ENCODE results near the gene AHSP.
"Not testable (repeated sequence)": the region's sequence is repeated elsewhere in the genome, so short reads cannot be mapped to it uniquely, and the experiment has no call there.

Gene AHSP

GRCh38 chr16:31527734-31528274, at the start of gene AHSP:
Gene AHSP (plus strand): TSS chr16:31527900. CDS start chr16:31528140, 240 bp downstream.
- no peak for DNase-seq (ENCODE audit: low read depth, low spot score)

- DNase-seq (ENCODE audit: low read depth, low spot score), result no peak
Measured at GRCh38 chr16:31478956-31479355, 48.7 kb upstream of the AHSP start.

- no peak for DNase-seq (ENCODE audit: low read depth, low spot score)
Measured at GRCh38 chr16:31479751-31480150, 47.9 kb upstream of the AHSP start.

- DNase-seq (ENCODE audit: low read depth, low spot score), result no peak
Measured at GRCh38 chr16:31480851-31481536, 46.7 kb upstream of the AHSP start.

GRCh38 chr16:31483081-31483480, 44.6 kb upstream of the AHSP start, which contains the start of gene SLC5A2:
Gene SLC5A2 (plus strand): TSS chr16:31483123. CDS start chr16:31483137, 14 bp downstream.
- no peak for DNase-seq (ENCODE audit: low read depth, low spot score)

- DNase-seq (ENCODE audit: low read depth, low spot score), result not testable (repeated sequence)
Measured at GRCh38 chr16:31484048-31484447, 43.7 kb upstream of the AHSP start.

GRCh38 chr16:31484491-31485171, 43.1 kb upstream of the AHSP start:
- no peak for DNase-seq (ENCODE audit: low read depth, low spot score)

- no peak for DNase-seq (ENCODE audit: low read depth, low spot score)
Measured at GRCh38 chr16:31485571-31485970, 42.1 kb upstream of the AHSP start.

- no peak for DNase-seq (ENCODE audit: low read depth, low spot score)
Measured at GRCh38 chr16:31486045-31486444, 41.7 kb upstream of the AHSP start.

- no peak for DNase-seq (ENCODE audit: low read depth, low spot score)
Measured at GRCh38 chr16:31487071-31487719, 40.5 kb upstream of the AHSP start.

GRCh38 chr16:31487720-31488467, 39.8 kb upstream of the AHSP start:
- no peak for DNase-seq (ENCODE audit: low read depth, low spot score)

- no peak for DNase-seq (ENCODE audit: low read depth, low spot score)
Measured at GRCh38 chr16:31488468-31489297, 39.0 kb upstream of the AHSP start.

GRCh38 chr16:31489298-31489564, 38.5 kb upstream of the AHSP start:
- no peak for DNase-seq (ENCODE audit: low read depth, low spot score)

GRCh38 chr16:31489616-31490584, 37.8 kb upstream of the AHSP start:
- no peak for DNase-seq (ENCODE audit: low read depth, low spot score)

GRCh38 chr16:31491778-31492418, 35.8 kb upstream of the AHSP start:
- DNase-seq (ENCODE audit: low read depth, low spot score), result no peak

GRCh38 chr16:31493506-31494125, 34.1 kb upstream of the AHSP start:
- DNase-seq (ENCODE audit: low read depth, low spot score), result no peak

GRCh38 chr16:31496670-31497069, 31.0 kb upstream of the AHSP start:
- DNase-seq (ENCODE audit: low read depth, low spot score), result no peak

GRCh38 chr16:31498493-31498892, 29.2 kb upstream of the AHSP start:
- no peak for DNase-seq (ENCODE audit: low read depth, low spot score)

- no peak for DNase-seq (ENCODE audit: low read depth, low spot score)
Measured at GRCh38 chr16:31499928-31500327, 27.8 kb upstream of the AHSP start.
